ENCODE data around the gene ME1. TPM values are rescaled to one million over a fixed set of nuclear protein-coding genes. Genes with fewer than 3 reads are reported as not detected.

Gene ME1
- total RNA-seq, 1 experiment from 2014 or later: 40.5 TPM

- Histone ChIP-seq H3K27me3 (ENCODE audit: insufficient read depth, low read length) (no peaks in the 10 kb centered on the region), H3K4me1 (ENCODE audit: control insufficient read depth in 1 of 2, insufficient read depth in 2 of 2, low read length in 2 of 2) (no peaks in the 10 kb centered on the region), H3K4me2 (ENCODE audit: low read length) (no peak overlapping the region), H3K9ac (ENCODE audit: low read length) (no peak overlapping the region), H3K9me2 (ENCODE audit: insufficient read depth) (no peaks in the 10 kb centered on the region), H4K20me1 (ENCODE audit: insufficient read depth) (no peaks in the 10 kb centered on the region), H2AFZ (ENCODE audit: low read depth, low read length, poor library complexity, severe bottlenecking) (no peak overlapping the region), H3K36me3 (ENCODE audit: control insufficient read depth in 1 of 2, insufficient read depth in 2 of 2, low read length in 2 of 2) (no peaks in the 10 kb centered on the region), H3K27ac (ENCODE audit: low read depth, low read length) (no peak overlapping the region), H3K4me3 (replicated peaks in 1 of 2; ENCODE audit: low read depth in 1 of 2, low read length in 2 of 2) (no peak overlapping the region), H3K9me3 (ENCODE audit: control insufficient read depth in 1 of 2, insufficient read depth in 1 of 2, low read depth in 1 of 2, low read length in 2 of 2) (no peaks in the 10 kb centered on the region), H3K79me2 (ENCODE audit: insufficient read depth, low read length) (no peaks in the 10 kb centered on the region)
- ChIA-PET POLR2A (no interaction called here), RAD21 (ENCODE audit: low non-redundant PET in 1 of 2, low total read pairs in 2 of 2, uncharacterized antibody in 2 of 2, unreplicated experiment in 2 of 2) (no interaction called here), CTCF (no interaction called here)
- ATAC-seq (no peak), DNase-seq (ENCODE audit: low read depth, low spot score) (no peak)
- no peak for TF ChIP-seq ATF3 (IDR thresholded peaks at IDR 0.05)
- TF ChIP-seq ELF1 (IDR thresholded peaks at IDR 0.05; ENCODE audit: borderline replicate concordance, low read depth): no peak
- TF ChIP-seq RAD21 (IDR thresholded peaks at IDR 0.05; ENCODE audit: low read depth): no peak
- TF ChIP-seq ZFX (IDR thresholded peaks at IDR 0.05): no peak
- intact Hi-C loops (cut with micrococcal nuclease): no loop called here
- BruUV-seq (replicated peaks): no TSS peak
Observed at GRCh38 chr6:83476971-83477370, 46.1 kb upstream of the ME1 start.

GRCh38 chr6:83474309-83474708 lies 43.5 kb upstream of the ME1 start:
- no peak overlapping the region for H3K27ac ChIP-seq (ENCODE audit: low read depth, low read length)
- H3K36me3 ChIP-seq (ENCODE audit: control insufficient read depth in 1 of 2, insufficient read depth in 2 of 2, low read length in 2 of 2): no peaks in the 10 kb centered on the region
- ChIA-PET POLR2A (no interaction called here), CTCF (no interaction called here), RAD21 (ENCODE audit: low non-redundant PET in 1 of 2, low total read pairs in 2 of 2, uncharacterized antibody in 2 of 2, unreplicated experiment in 2 of 2) (no interaction called here)
- DNase-seq (ENCODE audit: low read depth, low spot score) (no peak), ATAC-seq (no peak)
- TF ChIP-seq RAD21 (IDR thresholded peaks at IDR 0.05; ENCODE audit: low read depth) (no peak), SP1 (IDR thresholded peaks at IDR 0.05; ENCODE audit: low read depth) (no peak), POLR2A (IDR thresholded peaks at IDR 0.05; ENCODE audit: borderline replicate concordance, extremely low read depth, insufficient read depth, insufficient read length) (no peak), ELF1 (IDR thresholded peaks at IDR 0.05; ENCODE audit: borderline replicate concordance, low read depth) (no peak), EZH2phosphoT487 (IDR thresholded peaks at IDR 0.05; ENCODE audit: borderline replicate concordance) (no peak), POLR2AphosphoS5 (IDR thresholded peaks at IDR 0.05; ENCODE audit: low read depth, low read length) (no peak), ATF3 (IDR thresholded peaks at IDR 0.05) (no peak), SRF (IDR thresholded peaks at IDR 0.05; ENCODE audit: low read depth) (no peak), EGR1 (IDR thresholded peaks at IDR 0.05; ENCODE audit: low read depth) (no peak)
- intact Hi-C loops (cut with micrococcal nuclease): no loop called here
- no peak overlapping the region for H3K4me2 ChIP-seq (ENCODE audit: low read length)
- H3K4me3 ChIP-seq (replicated peaks in 1 of 2; ENCODE audit: low read depth in 1 of 2, low read length in 2 of 2): no peak overlapping the region
- H3K9ac ChIP-seq (ENCODE audit: low read length): no peak overlapping the region
- H2AFZ ChIP-seq (ENCODE audit: low read depth, low read length, poor library complexity, severe bottlenecking): no peak overlapping the region
- BruUV-seq (replicated peaks): no TSS peak
- H3K27me3 ChIP-seq (ENCODE audit: insufficient read depth, low read length): no peaks in the 10 kb centered on the region
- H4K20me1 ChIP-seq (ENCODE audit: insufficient read depth): no peaks in the 10 kb centered on the region
- no peaks in the 10 kb centered on the region for H3K9me2 ChIP-seq (ENCODE audit: insufficient read depth)
- H3K4me1 ChIP-seq (ENCODE audit: control insufficient read depth in 1 of 2, insufficient read depth in 2 of 2, low read length in 2 of 2): no peaks in the 10 kb centered on the region
- no peaks in the 10 kb centered on the region for H3K79me2 ChIP-seq (ENCODE audit: insufficient read depth, low read length)
- no peaks in the 10 kb centered on the region for H3K9me3 ChIP-seq (ENCODE audit: control insufficient read depth in 1 of 2, insufficient read depth in 1 of 2, low read depth in 1 of 2, low read length in 2 of 2)
